ENCODE results near the gene GIMAP2.
"Not testable (repeated sequence)": the region's sequence is repeated elsewhere in the genome, so short reads cannot be mapped to it uniquely, and the experiment has no call there.

- not testable (repeated sequence) for TF ChIP-seq EZH2 (IDR thresholded peaks at IDR 0.05; ENCODE audit: borderline replicate concordance, low read length); CTCF (IDR thresholded peaks at IDR 0.05; ENCODE audit: low read length)
Observed at GRCh38 chr7:150676276-150676675, 9.2 kb upstream of the GIMAP2 start.

All from OCI-LY1 (cell line).